Skeletal muscle tissue (tissue), 4 donors: Measurements from ENCODE around the gene GARS1. TPM values are rescaled to one million over a fixed set of nuclear protein-coding genes. Genes with fewer than 3 reads are reported as not detected.

Source experiments
- H3K27ac ChIP-seq: one replicate; pipeline ENCODE4 v1.7.0; 2013; ENCODE audit warnings: mild to moderate bottlenecking, low read depth, low read length, inconsistent platforms
- H3K27me3 ChIP-seq, 3 donors: one replicate each; pipeline ENCODE4 v1.7.0; 2013; ENCODE audit warnings: low read length in 3 of 3; ENCODE audit not compliant: control insufficient read depth in 3 of 3, insufficient read depth in 3 of 3
- H3K36me3 ChIP-seq, 3 donors: one replicate each; pipeline ENCODE4 v1.7.0; 2013; ENCODE audit warnings: low read length in 3 of 3; ENCODE audit not compliant: control insufficient read depth in 3 of 3, insufficient read depth in 3 of 3
- H3K4me1 ChIP-seq, 3 donors: one replicate each; pipeline ENCODE4 v1.7.0; 2013; ENCODE audit warnings: low read length in 3 of 3, mild to moderate bottlenecking in 3 of 3; ENCODE audit not compliant: control insufficient read depth in 3 of 3, insufficient read depth in 3 of 3
- H3K4me3 ChIP-seq, 3 donors: one replicate each; pipeline ENCODE4 v1.7.0; 2013; ENCODE audit warnings: low read length in 3 of 3
- H3K9ac ChIP-seq, 3 donors: one replicate each; pipeline ENCODE4 v1.7.0; 2013; ENCODE audit warnings: low read length in 3 of 3, mild to moderate bottlenecking in 3 of 3, moderate library complexity in 2 of 3, low read depth in 1 of 3
- H3K9me3 ChIP-seq, 3 donors: one replicate each; pipeline ENCODE4 v1.7.0; 2013; ENCODE audit warnings: low read length in 3 of 3; ENCODE audit not compliant: control insufficient read depth in 3 of 3
- total RNA-seq: library from RNA; depleted of rRNA; stranded (reverse); fragments of >200 nt; gene quantifications from one replicate; pipeline ENCODE4 v1.2.3, GENCODE V29; 2014
- donor health status: Osteomylitis.

Gene GARS1
- total RNA-seq, 1 donor from 2014 or later, result 41.2 TPM

DNA sequence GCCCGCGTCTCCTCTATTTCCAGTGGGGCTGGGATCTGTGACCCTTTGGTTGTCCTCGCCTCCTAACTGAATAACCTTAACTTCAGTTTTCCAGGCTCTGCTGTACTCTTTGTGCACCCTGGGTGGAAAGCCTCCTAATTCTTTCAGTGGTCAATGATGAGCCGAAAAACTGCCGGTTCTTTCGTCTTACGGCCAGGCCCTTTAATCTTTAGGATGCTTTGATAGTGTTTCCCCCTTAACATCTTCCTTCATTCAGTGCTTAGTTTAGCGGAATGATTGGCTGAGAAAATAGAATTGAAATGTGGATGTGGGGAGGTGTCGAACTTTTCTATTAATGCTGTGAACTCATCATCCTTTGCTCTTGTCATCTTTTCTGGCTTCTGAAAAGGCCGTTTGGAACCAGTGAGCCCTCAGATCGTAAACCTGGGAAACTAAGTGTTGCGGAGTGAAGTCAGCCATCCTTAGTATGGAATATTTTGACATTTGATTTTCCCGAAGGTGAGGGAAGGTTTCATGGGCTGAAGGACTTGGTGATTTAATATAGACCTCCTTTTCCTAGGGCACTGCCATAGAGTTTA is 847 bp downstream of the GARS1 start:
- Histone ChIP-seq H3K27ac (peak overlapping the region; percentile 92), H3K27me3 (no peaks in the 10 kb centered on the region), H3K36me3 (peaks cover 7 to 8% (median 8%) of the 10 kb centered on the region in 3 donors), H3K4me1 (peaks cover 16 to 25% (median 24%) of the 10 kb centered on the region in 3 donors), H3K4me3 (peak overlapping the region; percentile 97 to 99 (median 97)), H3K9me3 (no peaks in the 10 kb centered on the region), H3K9ac (peak overlapping the region; percentile 97 to 100 (median 97))

DNA sequence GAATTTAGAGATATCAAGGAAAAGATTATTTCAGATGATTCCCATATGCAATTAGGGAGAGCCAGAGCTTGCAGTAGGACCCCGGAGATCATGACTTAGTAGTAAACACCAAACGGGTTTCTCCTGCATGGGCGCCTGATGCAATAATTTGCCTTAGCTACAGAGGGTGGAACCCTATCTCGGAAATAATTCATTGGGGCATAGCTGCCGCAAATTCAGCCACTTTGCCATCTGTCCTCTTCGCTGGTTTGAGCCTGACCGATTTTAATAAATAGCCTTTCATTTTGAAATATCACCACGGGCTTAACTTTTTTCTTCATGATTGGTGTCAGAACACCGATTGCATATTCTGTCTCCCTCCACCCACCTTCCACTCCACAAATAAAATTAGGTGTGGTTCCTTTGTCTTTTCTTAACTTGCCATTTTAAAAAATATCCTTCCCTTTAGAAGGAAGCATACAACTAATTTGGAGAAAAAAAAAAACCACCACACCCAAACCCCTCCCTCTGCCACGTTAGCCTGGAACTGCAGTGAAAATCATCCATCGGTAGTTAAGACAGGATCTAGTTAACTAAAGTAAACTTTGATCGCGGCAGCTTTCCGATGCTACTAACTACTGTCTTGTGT is 1.4 kb downstream of the GARS1 start:
- peaks cover 16 to 25% (median 24%) of the 10 kb centered on the region in 3 donors for H3K4me1 ChIP-seq
- H3K9ac ChIP-seq, result peak overlapping the region; percentile 97 to 100 (median 97)
- no peaks in the 10 kb centered on the region for H3K9me3 ChIP-seq
- H3K27ac ChIP-seq, result peak overlapping the region; percentile 92
- H3K27me3 ChIP-seq, result no peaks in the 10 kb centered on the region
- peaks cover 7 to 13% (median 11%) of the 10 kb centered on the region in 3 donors for H3K36me3 ChIP-seq
- peak overlapping the region; percentile 97 to 99 (median 97) for H3K4me3 ChIP-seq

DNA sequence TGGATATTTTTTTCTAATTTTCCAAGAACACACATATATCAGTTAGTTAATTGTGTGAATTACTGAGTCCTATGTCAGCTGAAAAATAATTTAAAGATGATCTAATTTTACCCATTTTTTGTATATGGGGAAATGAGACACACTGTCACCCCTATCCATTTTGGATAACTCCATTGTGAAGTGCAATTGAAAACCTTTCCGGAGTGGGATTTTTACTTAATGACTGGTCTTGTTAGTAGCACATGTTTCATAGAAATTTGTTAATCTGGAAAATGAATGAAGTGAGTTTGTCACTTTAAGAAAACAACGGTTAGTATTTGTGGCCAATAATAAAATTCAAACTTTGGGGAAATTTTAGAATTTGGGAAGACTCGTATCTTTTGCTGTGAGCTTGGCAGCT is 2.0 kb downstream of the GARS1 start:
- peak overlapping the region in 1 of 3 donors; percentile 99 for H3K4me3 ChIP-seq
- no peak overlapping the region for H3K9ac ChIP-seq
- no peaks in the 10 kb centered on the region for H3K27me3 ChIP-seq
- peaks cover 16 to 25% (median 24%) of the 10 kb centered on the region in 3 donors for H3K4me1 ChIP-seq
- no peaks in the 10 kb centered on the region for H3K9me3 ChIP-seq
- H3K27ac ChIP-seq, result no peak overlapping the region
- peaks cover 9 to 17% (median 15%) of the 10 kb centered on the region in 3 donors for H3K36me3 ChIP-seq

DNA sequence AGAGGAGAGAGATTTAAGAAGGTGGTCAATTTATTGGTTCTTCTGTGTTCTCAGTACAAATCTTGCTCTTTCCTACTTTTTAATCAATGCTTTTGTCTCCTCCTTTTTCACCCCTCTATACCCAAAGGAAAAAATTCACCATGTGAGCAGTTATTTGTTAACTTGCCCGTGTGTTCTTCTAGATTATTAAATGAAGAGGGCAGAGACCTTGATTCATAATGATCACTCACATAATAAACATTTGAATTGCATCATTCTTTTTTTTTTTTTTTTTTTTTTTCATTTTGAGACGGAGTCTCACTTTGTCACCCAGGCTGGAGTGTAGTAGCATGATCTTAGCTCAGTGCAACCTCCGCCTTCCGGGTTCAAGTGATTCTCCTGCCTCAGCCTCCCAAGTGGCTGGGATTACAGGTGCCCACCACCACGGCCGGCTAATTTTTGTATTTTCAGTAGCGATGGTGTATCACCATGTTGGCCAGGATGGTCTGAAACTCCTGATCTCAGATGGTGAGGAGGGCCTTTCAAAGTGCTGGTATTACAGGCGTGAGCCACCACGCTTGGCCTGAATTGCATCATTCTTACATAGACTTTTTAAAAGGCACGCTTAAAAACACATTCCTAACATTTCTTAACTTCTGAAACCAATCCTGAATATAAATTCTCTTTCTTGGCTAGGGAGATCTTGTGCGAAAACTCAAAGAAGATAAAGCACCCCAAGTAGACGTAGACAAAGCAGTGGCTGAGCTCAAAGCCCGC is 3.6 kb downstream of the GARS1 start:
- Histone ChIP-seq H3K36me3 (peaks cover 9 to 21% (median 19%) of the 10 kb centered on the region in 3 donors), H3K9me3 (no peaks in the 10 kb centered on the region), H3K27me3 (no peaks in the 10 kb centered on the region), H3K27ac (no peak overlapping the region), H3K4me1 (peaks cover 16 to 25% (median 24%) of the 10 kb centered on the region in 3 donors), H3K9ac (no peak overlapping the region), H3K4me3 (no peak overlapping the region)

DNA sequence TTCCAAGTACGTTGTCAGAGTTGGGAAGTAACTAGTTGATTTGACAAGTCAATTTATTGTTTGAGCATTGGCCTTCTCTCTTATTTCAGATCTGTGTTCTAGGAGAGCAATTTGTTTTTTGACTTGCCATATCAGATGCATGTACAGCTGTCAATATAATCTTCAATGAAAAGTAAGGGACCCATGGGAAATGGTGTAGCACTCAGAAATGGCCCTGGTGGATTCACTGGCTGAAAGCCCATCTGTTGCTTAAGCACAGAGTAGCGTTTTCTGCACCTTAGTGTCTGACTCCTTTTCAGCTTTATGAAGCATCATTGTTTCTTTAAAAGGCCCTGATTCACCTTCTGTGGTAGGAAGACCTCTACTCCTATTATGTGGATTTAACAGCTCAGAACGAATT is 10.2 kb downstream of the GARS1 start:
- Histone ChIP-seq H3K9me3 (no peaks in the 10 kb centered on the region), H3K9ac (no peak overlapping the region), H3K4me1 (no peaks in the 10 kb centered on the region), H3K4me3 (no peak overlapping the region), H3K36me3 (peaks cover 9 to 46% (median 37%) of the 10 kb centered on the region in 3 donors), H3K27ac (no peak overlapping the region), H3K27me3 (no peaks in the 10 kb centered on the region)

DNA sequence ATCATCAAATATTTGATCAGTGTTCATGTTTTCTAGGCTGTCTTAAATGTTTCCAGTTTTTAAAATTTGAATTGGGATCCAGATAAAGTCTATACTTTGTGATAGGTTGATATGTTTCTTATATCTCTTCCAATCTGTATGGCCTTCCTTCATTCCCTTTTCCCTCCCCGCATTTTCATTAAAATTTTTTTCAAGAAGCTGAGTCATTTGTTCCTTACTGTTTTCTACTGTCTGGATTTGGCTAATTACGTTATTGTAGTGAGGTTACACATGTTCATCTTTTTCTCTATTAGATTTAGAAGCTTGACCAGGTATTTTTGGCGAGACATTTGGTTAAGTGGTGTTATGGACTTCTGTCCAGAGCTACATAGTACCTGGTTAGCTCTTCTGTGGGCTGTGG is 11.2 kb downstream of the GARS1 start:
- Histone ChIP-seq H3K4me1 (no peaks in the 10 kb centered on the region), H3K36me3 (peaks cover 5 to 40% (median 31%) of the 10 kb centered on the region in 3 donors), H3K9ac (no peak overlapping the region), H3K9me3 (no peaks in the 10 kb centered on the region), H3K27me3 (no peaks in the 10 kb centered on the region), H3K4me3 (no peak overlapping the region), H3K27ac (no peak overlapping the region)

DNA sequence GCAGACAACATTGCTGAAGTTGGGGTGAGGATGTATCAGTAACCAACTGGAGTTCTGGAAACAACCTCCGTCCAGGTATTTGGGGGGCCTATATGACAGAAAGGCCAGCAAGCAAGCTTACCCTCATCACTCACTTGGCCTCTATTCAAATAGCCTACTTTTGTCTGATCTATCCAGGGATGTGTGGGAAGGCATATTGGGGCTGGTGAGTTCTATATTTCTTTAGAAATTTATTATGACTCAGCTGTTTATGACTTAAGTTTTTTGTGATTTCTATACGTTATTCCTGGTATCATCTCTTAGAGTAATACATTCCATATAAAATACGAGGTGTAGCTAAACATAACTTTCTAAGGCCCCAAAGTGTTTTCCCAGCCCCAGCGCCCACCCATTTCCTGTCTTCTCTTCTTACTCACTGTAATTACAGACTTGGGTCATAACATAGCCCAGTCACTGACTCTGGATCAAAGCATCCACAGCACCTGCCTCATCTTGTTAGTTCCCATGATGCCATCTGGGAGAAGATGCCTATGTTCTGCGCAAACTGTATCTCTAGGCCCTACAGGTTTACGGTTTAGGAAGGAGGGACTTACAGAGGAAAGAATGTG is 18.1 kb downstream of the GARS1 start:
- no peak overlapping the region for H3K4me3 ChIP-seq
- H3K9ac ChIP-seq, result no peak overlapping the region
- peaks cover 17 to 48% (median 43%) of the 10 kb centered on the region in 3 donors for H3K36me3 ChIP-seq
- H3K27me3 ChIP-seq, result no peaks in the 10 kb centered on the region
- H3K27ac ChIP-seq, result no peak overlapping the region
- H3K9me3 ChIP-seq, result no peaks in the 10 kb centered on the region
- no peaks in the 10 kb centered on the region for H3K4me1 ChIP-seq

DNA sequence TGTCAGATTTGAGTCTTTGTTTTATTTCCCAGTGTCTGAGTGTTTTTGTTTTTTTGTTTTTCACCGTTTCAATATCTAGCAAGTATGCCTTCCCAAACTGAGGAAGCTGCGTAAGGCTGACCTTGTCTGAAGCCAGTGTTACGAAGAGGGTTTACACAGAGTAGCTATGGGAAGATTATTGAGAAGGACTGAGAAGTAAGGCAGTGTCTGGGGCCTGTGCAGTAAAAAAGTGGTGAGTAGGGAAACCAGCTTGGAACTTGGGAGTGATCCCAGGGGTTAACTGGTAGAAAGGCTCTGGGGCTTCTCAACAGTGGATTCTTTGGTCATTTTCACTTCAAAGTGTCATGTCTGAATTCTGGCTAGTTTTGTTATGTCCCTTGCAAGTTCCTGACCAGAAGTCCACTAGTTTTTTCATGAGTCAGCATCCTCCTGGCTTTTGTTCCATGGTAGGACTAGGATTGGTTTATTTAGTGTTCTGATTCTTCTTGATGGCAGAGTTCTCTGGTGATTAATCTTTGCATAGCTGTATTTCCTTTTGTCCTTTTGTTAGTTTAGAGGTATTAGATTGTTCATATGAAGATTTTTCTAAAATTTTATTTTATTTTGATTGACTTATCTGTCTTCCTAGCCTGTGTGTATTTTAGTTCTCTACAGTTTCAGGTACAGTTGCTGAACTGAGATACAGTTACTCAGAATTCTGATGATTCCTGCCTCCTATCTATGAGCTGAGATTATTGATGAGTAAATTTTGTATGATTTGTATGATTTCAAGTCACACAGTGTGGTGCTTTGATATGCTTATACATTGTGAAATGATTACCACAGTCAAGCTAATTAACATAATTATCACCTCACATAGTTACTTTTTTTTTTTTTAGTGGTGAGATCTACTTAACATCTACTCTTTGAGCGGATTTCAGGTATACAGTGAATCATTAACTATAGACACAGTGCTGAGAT is 19.0 kb downstream of the GARS1 start:
- no peaks in the 10 kb centered on the region for H3K4me1 ChIP-seq
- peaks cover 18 to 55% (median 41%) of the 10 kb centered on the region in 3 donors for H3K36me3 ChIP-seq
- no peaks in the 10 kb centered on the region for H3K9me3 ChIP-seq
- H3K27ac ChIP-seq, result no peak overlapping the region
- H3K4me3 ChIP-seq, result no peak overlapping the region
- H3K27me3 ChIP-seq, result no peaks in the 10 kb centered on the region
- no peak overlapping the region for H3K9ac ChIP-seq

DNA sequence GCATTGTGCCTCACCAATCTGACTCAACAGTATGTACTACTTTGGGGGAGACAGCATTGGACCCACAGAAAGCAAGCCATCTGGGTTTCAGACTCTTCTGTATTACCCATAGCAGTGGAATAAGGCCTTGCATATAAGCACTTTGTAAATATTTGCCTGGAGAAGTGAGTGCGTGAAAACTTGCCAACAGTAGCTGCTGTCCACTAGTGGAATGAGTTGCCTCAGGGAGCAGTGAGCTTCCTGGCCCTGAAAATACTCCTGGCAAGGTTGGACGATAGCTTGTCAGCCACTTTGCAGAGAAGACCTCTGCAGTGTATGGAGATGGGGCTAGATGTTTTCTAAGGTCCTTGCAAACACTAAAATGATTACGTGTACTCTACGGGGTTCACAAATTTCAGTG is 21.6 kb downstream of the GARS1 start:
- H3K9me3 ChIP-seq, result no peaks in the 10 kb centered on the region
- H3K9ac ChIP-seq, result peak overlapping the region in 1 of 3 donors; percentile 10
- H3K27ac ChIP-seq, result no peak overlapping the region
- no peaks in the 10 kb centered on the region for H3K4me1 ChIP-seq
- H3K36me3 ChIP-seq, result peaks cover 22 to 63% (median 49%) of the 10 kb centered on the region in 3 donors
- no peak overlapping the region for H3K4me3 ChIP-seq
- H3K27me3 ChIP-seq, result no peaks in the 10 kb centered on the region
